ENCODE measurements around the gene CCSER2. TPM values are rescaled to one million over a fixed set of nuclear protein-coding genes. Genes with fewer than 3 reads are reported as not detected.

The CCSER2 gene
- total RNA-seq, 1 experiment from 2014 or later, result 23.1 TPM

DNA sequence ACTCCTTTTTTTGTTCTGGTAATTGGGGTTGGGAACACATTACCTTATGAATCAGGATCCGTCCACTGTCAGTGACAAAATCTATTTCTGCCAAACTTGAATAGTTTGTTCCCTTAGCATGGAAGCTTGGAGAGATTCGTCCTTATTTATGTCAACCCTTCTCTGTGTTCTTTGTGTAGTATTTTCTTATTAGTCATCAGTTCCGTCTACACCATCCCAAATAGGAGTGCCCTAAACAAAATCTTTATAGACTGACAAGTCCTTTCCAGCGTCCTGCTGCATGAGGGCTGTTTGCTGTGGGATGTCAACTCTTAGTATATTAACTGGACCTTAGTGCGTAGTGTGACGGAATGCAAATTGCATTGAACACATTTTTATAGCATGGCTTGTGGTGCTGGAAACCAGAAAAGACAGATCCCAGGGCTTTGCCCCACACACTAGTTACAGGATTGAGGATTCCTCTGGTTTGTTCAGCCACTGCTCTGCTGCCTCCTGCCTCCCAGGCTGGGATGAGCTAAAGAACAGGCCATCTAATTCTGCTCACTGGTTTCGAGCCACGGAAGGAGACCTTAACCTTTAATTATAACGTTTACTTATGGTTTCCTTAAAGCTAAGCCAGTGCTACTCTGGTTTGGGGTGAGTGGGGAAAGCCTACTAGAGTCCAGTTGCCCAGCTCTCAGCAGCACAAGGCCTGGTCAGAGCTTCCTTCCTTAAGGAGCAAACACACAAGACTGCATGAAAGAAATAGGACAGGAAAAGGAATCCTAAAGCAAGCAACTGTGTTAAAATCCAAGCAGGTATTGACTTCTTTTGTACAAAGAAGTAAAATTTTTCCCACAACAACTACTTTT, 194.4 kb downstream of the CCSER2 start:
- POLR2A ChIA-PET, result no interaction called here
- CTCF ChIA-PET, result interaction anchor here (1.0 kb wide), 2 partner anchors 14 to 93 kb away, joined by 3 to 4 read pairs; no protein-coding TSS in a partner anchor

GRCh38 chr10:84523526-84523925, 195.1 kb downstream of the CCSER2 start:
- Mint-ChIP-seq H3K27me3 (ENCODE audit: insufficient read depth, unreplicated experiment) (no peaks in the 10 kb centered on the region), H3K27ac (ENCODE audit: unreplicated experiment) (no peak overlapping the region), H3K36me3 (ENCODE audit: insufficient read depth, unreplicated experiment) (peaks cover 5% of the 10 kb centered on the region), H3K4me3 (ENCODE audit: unreplicated experiment) (no peak overlapping the region), H3K4me1 (ENCODE audit: low read depth, unreplicated experiment) (peaks cover 14% of the 10 kb centered on the region), H3K9me3 (ENCODE audit: unreplicated experiment) (peaks cover 21% of the 10 kb centered on the region)
- Histone ChIP-seq H3K4me3 (ENCODE audit: low read depth, low read length) (no peak overlapping the region), H3K9me3 (peaks cover 3% of the 10 kb centered on the region; the same call in 1 of the 2 replicates), H3K27me3 (replicated peaks; ENCODE audit: control insufficient read depth, insufficient read depth, low read length) (no peaks in the 10 kb centered on the region), H3K36me3 (ENCODE audit: control insufficient read depth, insufficient read depth, low read length) (no peaks in the 10 kb centered on the region), H3K4me1 (peaks cover 8% of the 10 kb centered on the region)
- BruUV-seq (replicated peaks), result no TSS peak
- CTCF ChIA-PET, result interaction anchor here (1.0 kb wide), 2 partner anchors 14 to 94 kb away, joined by 3 to 4 read pairs; no protein-coding TSS in a partner anchor
- TF ChIP-seq, protein P1, sequence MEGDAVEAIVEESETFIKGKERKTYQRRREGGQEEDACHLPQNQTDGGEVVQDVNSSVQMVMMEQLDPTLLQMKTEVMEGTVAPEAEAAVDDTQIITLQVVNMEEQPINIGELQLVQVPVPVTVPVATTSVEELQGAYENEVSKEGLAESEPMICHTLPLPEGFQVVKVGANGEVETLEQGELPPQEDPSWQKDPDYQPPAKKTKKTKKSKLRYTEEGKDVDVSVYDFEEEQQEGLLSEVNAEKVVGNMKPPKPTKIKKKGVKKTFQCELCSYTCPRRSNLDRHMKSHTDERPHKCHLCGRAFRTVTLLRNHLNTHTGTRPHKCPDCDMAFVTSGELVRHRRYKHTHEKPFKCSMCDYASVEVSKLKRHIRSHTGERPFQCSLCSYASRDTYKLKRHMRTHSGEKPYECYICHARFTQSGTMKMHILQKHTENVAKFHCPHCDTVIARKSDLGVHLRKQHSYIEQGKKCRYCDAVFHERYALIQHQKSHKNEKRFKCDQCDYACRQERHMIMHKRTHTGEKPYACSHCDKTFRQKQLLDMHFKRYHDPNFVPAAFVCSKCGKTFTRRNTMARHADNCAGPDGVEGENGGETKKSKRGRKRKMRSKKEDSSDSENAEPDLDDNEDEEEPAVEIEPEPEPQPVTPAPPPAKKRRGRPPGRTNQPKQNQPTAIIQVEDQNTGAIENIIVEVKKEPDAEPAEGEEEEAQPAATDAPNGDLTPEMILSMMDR (IDR thresholded peaks at IDR 0.05; ENCODE audit: insufficient read depth in 1 of 2, low read depth in 1 of 2, low read length in 1 of 2, severe bottlenecking in 1 of 2, unreplicated experiment in 1 of 2), result no peak
- intact Hi-C loops (cut with micrococcal nuclease; ENCODE audit: unreplicated experiment), result no loop called here
- POLR2A ChIA-PET, result no interaction called here
- no peak for DNase-seq

More for the DNA sequence above, 194.4 kb downstream of the CCSER2 start:
- Mint-ChIP-seq H3K9me3 (ENCODE audit: unreplicated experiment) (peaks cover 21% of the 10 kb centered on the region), H3K27me3 (ENCODE audit: insufficient read depth, unreplicated experiment) (no peaks in the 10 kb centered on the region), H3K4me1 (ENCODE audit: low read depth, unreplicated experiment) (peaks cover 11% of the 10 kb centered on the region), H3K36me3 (ENCODE audit: insufficient read depth, unreplicated experiment) (peaks cover 5% of the 10 kb centered on the region), H3K27ac (ENCODE audit: unreplicated experiment) (no peak overlapping the region), H3K4me3 (ENCODE audit: unreplicated experiment) (no peak overlapping the region)
- DNase-seq, result no peak
- BruUV-seq (replicated peaks), result no TSS peak
- intact Hi-C loops (cut with micrococcal nuclease; ENCODE audit: unreplicated experiment), result no loop called here
- H3K4me1 ChIP-seq, result peaks cover 8% of the 10 kb centered on the region
- TF ChIP-seq, protein P1 (IDR thresholded peaks at IDR 0.05; ENCODE audit: insufficient read depth in 1 of 2, low read depth in 1 of 2, low read length in 1 of 2, severe bottlenecking in 1 of 2, unreplicated experiment in 1 of 2), result no peak
- no peaks in the 10 kb centered on the region for H3K27me3 ChIP-seq (replicated peaks; ENCODE audit: control insufficient read depth, insufficient read depth, low read length)
- H3K4me3 ChIP-seq (ENCODE audit: low read depth, low read length), result no peak overlapping the region
- H3K9me3 ChIP-seq, result peaks cover 3% of the 10 kb centered on the region; the same call in 1 of the 2 replicates
- H3K36me3 ChIP-seq (ENCODE audit: control insufficient read depth, insufficient read depth, low read length), result no peaks in the 10 kb centered on the region

DNA sequence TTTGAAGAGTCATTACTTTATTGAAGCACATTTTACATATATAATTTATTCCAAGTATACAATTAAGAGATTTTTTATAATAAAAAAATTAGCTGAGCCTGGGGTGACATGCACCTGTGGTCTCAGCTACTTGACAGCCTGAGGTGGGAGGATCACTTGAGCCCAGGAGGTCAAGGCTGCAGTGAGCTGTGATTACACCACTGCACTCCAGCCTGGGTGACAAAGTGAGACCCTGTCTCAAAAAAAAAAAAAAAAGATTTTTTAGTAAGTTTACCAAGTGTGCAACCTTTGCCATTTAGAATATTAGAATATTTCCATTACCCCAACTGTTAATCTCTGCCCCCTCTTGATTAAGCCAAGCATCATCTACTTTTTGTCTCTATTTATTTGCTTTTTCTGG, 196.0 kb downstream of the CCSER2 start:
- peaks cover 14% of the 10 kb centered on the region for H3K4me1 Mint-ChIP-seq (ENCODE audit: low read depth, unreplicated experiment)
- H3K36me3 Mint-ChIP-seq (ENCODE audit: insufficient read depth, unreplicated experiment), result peaks cover 5% of the 10 kb centered on the region
- BruUV-seq (replicated peaks), result no TSS peak
- ChIA-PET POLR2A (no interaction called here), CTCF (no interaction called here)
- TF ChIP-seq, protein P1 (IDR thresholded peaks at IDR 0.05; ENCODE audit: insufficient read depth in 1 of 2, low read depth in 1 of 2, low read length in 1 of 2, severe bottlenecking in 1 of 2, unreplicated experiment in 1 of 2), result no peak
- no peak for DNase-seq
- H3K27me3 ChIP-seq (replicated peaks; ENCODE audit: control insufficient read depth, insufficient read depth, low read length), result no peaks in the 10 kb centered on the region
- peaks cover 21% of the 10 kb centered on the region for H3K9me3 Mint-ChIP-seq (ENCODE audit: unreplicated experiment)
- intact Hi-C loops (cut with micrococcal nuclease; ENCODE audit: unreplicated experiment), result no loop called here
- H3K4me1 ChIP-seq, result peaks cover 8% of the 10 kb centered on the region
- no peak overlapping the region for H3K4me3 ChIP-seq (ENCODE audit: low read depth, low read length)
- H3K27me3 Mint-ChIP-seq (ENCODE audit: insufficient read depth, unreplicated experiment), result no peaks in the 10 kb centered on the region
- no peaks in the 10 kb centered on the region for H3K36me3 ChIP-seq (ENCODE audit: control insufficient read depth, insufficient read depth, low read length)
- peaks cover 3% of the 10 kb centered on the region; the same call in 1 of the 2 replicates for H3K9me3 ChIP-seq
- H3K4me3 Mint-ChIP-seq (ENCODE audit: unreplicated experiment), result no peak overlapping the region
- no peak overlapping the region for H3K27ac Mint-ChIP-seq (ENCODE audit: unreplicated experiment)
